PC-3 (cell line): ENCODE results near the gene JHY. TPM values are rescaled to one million over a fixed set of nuclear protein-coding genes. Genes with fewer than 3 reads are reported as not detected.
A peak's percentile ranks its signal among the peaks of the same experiment; 100 is the strongest.

Experiments
- ATAC-seq: fragments of 200-7000 bp; cut with Tn5 transposase; 2 replicates; pipeline ENCODE4 v1.9.1; 2020; ENCODE audit warnings: mild to moderate bottlenecking, moderate library complexity
- BruUV-seq: library from RNA; stranded (reverse); fragments of 400-500 nt; replicated peaks from 2 replicates; lab custom pipeline; 2021; lab: Mats Ljungman, UMichigan
- CTCF ChIA-PET: fragments of 300-600 bp; sonication (Branson Sonifier 250); formaldehyde crosslinking; loops from one replicate; lab custom pipeline; 2022; ENCODE audit warnings: antibody characterized with exemption; lab: Charles Lee
- POLR2A ChIA-PET: fragments of 300-600 bp; sonication (Branson Sonifier 250); formaldehyde crosslinking; loops from one replicate; lab custom pipeline; 2022; ENCODE audit warnings: antibody characterized with exemption; ENCODE audit not compliant: unreplicated experiment; lab: Charles Lee
- DNase-seq: peaks from one replicate; pipeline ENCODE4 v3.0.0-alpha.2; 2015
- H2AFZ ChIP-seq: fragments of 300-600 bp; sonication (generic); 2 replicates; pipeline ENCODE4 v1.6.0; 2016; ENCODE audit warnings: antibody characterized with exemption, low read length
- H3F3A ChIP-seq: fragments of 300-600 bp; sonication (generic); one replicate; pipeline ENCODE4 v1.6.0; 2017; ENCODE audit warnings: antibody characterized with exemption, low read length, control low read depth, mild to moderate bottlenecking; ENCODE audit not compliant: unreplicated experiment
- H3K27ac ChIP-seq: fragments of 300-600 bp; sonication (generic); 2 replicates; pipeline ENCODE4 v1.5.1; 2016; ENCODE audit warnings: mild to moderate bottlenecking, low read length
- H3K27me3 ChIP-seq: fragments of 300-600 bp; sonication (generic); 2 replicates; pipeline ENCODE4 v1.6.1; 2016; ENCODE audit warnings: low read length, mixed read lengths
- H3K36me3 ChIP-seq: fragments of 300-600 bp; sonication (generic); 2 replicates; pipeline ENCODE4 v1.6.1; 2016; ENCODE audit warnings: low read depth, mixed run types, low read length, mixed read lengths
- H3K4me1 ChIP-seq: fragments of 300-600 bp; sonication (generic); 2 replicates; pipeline ENCODE4 v1.5.1; 2016; ENCODE audit warnings: low read length; ENCODE audit not compliant: insufficient read depth
- H3K4me2 ChIP-seq: fragments of 300-600 bp; sonication (generic); 2 replicates; pipeline ENCODE4 v1.6.0; 2016; ENCODE audit warnings: low read length
- H3K4me3 ChIP-seq: fragments of 300-600 bp; sonication (generic); 2 replicates; pipeline ENCODE4 v1.5.1; 2016; ENCODE audit warnings: mild to moderate bottlenecking, low read length, mixed read lengths
- H3K79me2 ChIP-seq: fragments of 300-600 bp; sonication (generic); 2 replicates; pipeline ENCODE4 v1.6.1; 2017; ENCODE audit warnings: low read length, mixed read lengths
- H3K9ac ChIP-seq: fragments of 300-600 bp; sonication (generic); 2 replicates; pipeline ENCODE4 v1.6.0; 2016; ENCODE audit warnings: mild to moderate bottlenecking, low read length
- H3K9me2 ChIP-seq: fragments of 300-600 bp; sonication (generic); replicated peaks from 2 replicates; pipeline ENCODE4 v1.6.1; 2016; ENCODE audit warnings: mixed run types, low read length, mixed read lengths
- H3K9me3 ChIP-seq: fragments of 300-600 bp; sonication (generic); 2 replicates; pipeline ENCODE4 v1.6.1; 2016; ENCODE audit warnings: low read length, mixed read lengths
- H4K20me1 ChIP-seq: fragments of 300-600 bp; sonication (generic); 2 replicates; pipeline ENCODE4 v1.6.1; 2016; ENCODE audit warnings: low read length, mixed read lengths
- CTCF ChIP-seq: fragments of 300-600 bp; sonication (generic); conservative IDR thresholded peaks from 2 replicates; pipeline ENCODE4 v1.5.1; 2017; ENCODE audit warnings: antibody characterized with exemption, low read depth, mild to moderate bottlenecking, low read length
- EZH2 ChIP-seq: fragments of 300-600 bp; sonication (generic); IDR thresholded peaks from one replicate; pipeline ENCODE4 v1.6.1; 2017; ENCODE audit warnings: antibody characterized with exemption, mild to moderate bottlenecking, low read length; ENCODE audit not compliant: unreplicated experiment
- EZH2phosphoT487 ChIP-seq: fragments of 300-600 bp; sonication (generic); IDR thresholded peaks from 2 replicates; pipeline ENCODE4 v1.6.1; 2018; ENCODE audit warnings: mild to moderate bottlenecking, antibody characterized with exemption, low read length, borderline replicate concordance
- intact Hi-C: fragments of 100-400 bp; cut with micrococcal nuclease; formaldehyde crosslinking; loops from 2 replicates; pipeline ENCODE4 v1.9.0; 2023
- total RNA-seq: library from RNA; depleted of rRNA; stranded (reverse); fragments of >200 nt; gene quantifications from 2 replicates; pipeline ENCODE4 v1.2.3, GENCODE V29; 2014

JHY gene
- total RNA-seq, 1 experiment from 2014 or later, result 4.9 TPM

DNA sequence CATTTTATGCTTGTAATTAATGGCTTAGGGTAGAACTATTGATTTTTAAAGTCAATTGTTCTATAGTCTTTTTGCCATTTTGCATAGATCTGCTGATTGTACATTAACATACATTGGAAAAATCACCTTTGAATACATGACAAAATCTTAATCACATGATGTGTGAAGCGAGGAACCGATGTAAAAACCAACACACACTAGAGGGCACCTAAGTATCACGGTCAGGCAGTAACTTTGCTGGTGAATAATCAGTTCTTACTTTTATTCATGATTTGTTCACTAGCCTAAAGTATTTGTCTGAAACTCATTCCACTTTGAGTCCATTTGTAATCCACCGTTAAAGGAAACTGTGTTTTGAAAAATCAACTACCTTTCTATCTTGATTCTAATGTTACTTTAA, 28.2 kb downstream of the JHY start:
- H3K9me2 ChIP-seq, result no peaks in the 10 kb centered on the region
- no peaks in the 10 kb centered on the region for H4K20me1 ChIP-seq
- no peak overlapping the region for H3K9ac ChIP-seq
- H3K4me1 ChIP-seq, result no peaks in the 10 kb centered on the region
- H3F3A ChIP-seq, result no peaks in the 10 kb centered on the region
- H3K4me3 ChIP-seq, result no peak overlapping the region
- intact Hi-C loops, result loop anchor here (1.0 kb wide), 3 partner anchors 47 to 144 kb away; no protein-coding TSS in a partner anchor
- peak; percentile 50 for ATAC-seq
- no peaks in the 10 kb centered on the region for H3K36me3 ChIP-seq
- no peak overlapping the region for H2AFZ ChIP-seq
- peak; percentile 53 for DNase-seq
- TF ChIP-seq EZH2phosphoT487 (no peak), CTCF (peak; percentile 72), EZH2 (no peak)
- no TSS peak for BruUV-seq
- H3K27me3 ChIP-seq, result no peaks in the 10 kb centered on the region
- H3K79me2 ChIP-seq, result no peaks in the 10 kb centered on the region
- H3K9me3 ChIP-seq, result no peaks in the 10 kb centered on the region
- ChIA-PET POLR2A (no interaction called here), CTCF (no interaction called here)
- H3K27ac ChIP-seq, result no peak overlapping the region
- H3K4me2 ChIP-seq, result no peak overlapping the region

- POLR2A ChIA-PET, result interaction anchor here (0.6 kb wide), 1 partner anchor 136 kb away, joined by 5 read pairs; no protein-coding TSS in a partner anchor
- no peaks in the 10 kb centered on the region for H3K27me3 ChIP-seq
- H3K9me2 ChIP-seq, result no peaks in the 10 kb centered on the region
- H2AFZ ChIP-seq, result no peak overlapping the region
- no peak overlapping the region for H3K4me3 ChIP-seq
- H3K9ac ChIP-seq, result no peak overlapping the region
- no peaks in the 10 kb centered on the region for H3K79me2 ChIP-seq
- H3F3A ChIP-seq, result no peaks in the 10 kb centered on the region
- no peaks in the 10 kb centered on the region for H3K9me3 ChIP-seq
- no peak overlapping the region for H3K4me2 ChIP-seq
- H4K20me1 ChIP-seq, result no peaks in the 10 kb centered on the region
- TF ChIP-seq CTCF, result no peak
- no peak for TF ChIP-seq EZH2phosphoT487
- no peak for TF ChIP-seq EZH2
- CTCF ChIA-PET, result no interaction called here
- H3K27ac ChIP-seq, result no peak overlapping the region
- peak; percentile 91 for DNase-seq
- intact Hi-C loops, result no loop called here
- H3K36me3 ChIP-seq, result no peaks in the 10 kb centered on the region
- peak; percentile 67 for ATAC-seq
- H3K4me1 ChIP-seq, result 0 out of 2 replicates have a peak, but pooled peaks cover 3% of the 10 kb centered on the region
- BruUV-seq, result no TSS peak
These were observed 34.8 kb downstream of the JHY start for GRCh38 chr11:122917311-122917710.

GRCh38 chr11:122918734-122919133, 36.2 kb downstream of the JHY start:
- Histone ChIP-seq H3K9me3 (no peaks in the 10 kb centered on the region), H3K9ac (no peak overlapping the region), H3K4me1 (0 out of 2 replicates have a peak, but pooled peaks cover 3% of the 10 kb centered on the region), H3K79me2 (no peaks in the 10 kb centered on the region), H2AFZ (no peak overlapping the region), H3K9me2 (no peaks in the 10 kb centered on the region), H4K20me1 (no peaks in the 10 kb centered on the region), H3K27ac (no peak overlapping the region), H3K27me3 (no peaks in the 10 kb centered on the region), H3K4me2 (no peak overlapping the region), H3K4me3 (no peak overlapping the region), H3F3A (no peaks in the 10 kb centered on the region), H3K36me3 (no peaks in the 10 kb centered on the region)
- BruUV-seq, result no TSS peak
- DNase-seq, result no peak
- ChIA-PET POLR2A (no interaction called here), CTCF (no interaction called here)
- intact Hi-C loops, result no loop called here
- no peak for ATAC-seq
- TF ChIP-seq EZH2phosphoT487 (no peak), CTCF (no peak), EZH2 (no peak)
